Upper lobe of left lung (tissue), 6 donors: ENCODE data around the gene CCDC171. TPM values are rescaled to one million over a fixed set of nuclear protein-coding genes. Genes with fewer than 3 reads are reported as not detected.

Experiments
- ATAC-seq, 2 donors: fragments of 200-7000 bp; cut with Tn5 transposase; one replicate each; pipeline ENCODE4 v1.9.1; 2022; ENCODE audit warnings: mild to moderate bottlenecking in 2 of 2, moderate library complexity in 2 of 2; ENCODE audit not compliant: low FRiP score in 2 of 2
- DNase-seq, 2 donors: peaks; one replicate each; pipeline ENCODE4 v3.0.0-alpha.2; 2019 to 2020
- H3K27ac ChIP-seq, 4 donors: fragments of 200-600 bp; sonication (generic); one replicate each; pipeline ENCODE4 v1.5.1; 2016 to 2019
- H3K27me3 ChIP-seq, 4 donors: fragments of 200-600 bp; sonication (generic); one replicate each; pipeline ENCODE4 v1.5.1; 2017 to 2019
- H3K36me3 ChIP-seq, 4 donors: fragments of 200-600 bp; sonication (generic); one replicate each; pipeline ENCODE4 v1.5.1; 2016 to 2019
- H3K4me1 ChIP-seq, 4 donors: fragments of 200-600 bp; sonication (generic); one replicate each; pipeline ENCODE4 v1.5.1; 2018 to 2019
- H3K4me3 ChIP-seq, 4 donors: fragments of 200-600 bp; sonication (generic); one replicate each; pipeline ENCODE4 v1.5.1; 2017 to 2019; ENCODE audit warnings: mild to moderate bottlenecking in 2 of 4, moderate library complexity in 1 of 4
- H3K9me3 ChIP-seq, 4 donors: fragments of 200-600 bp; sonication (generic); one replicate each; pipeline ENCODE4 v1.5.1; 2018 to 2019
- CTCF ChIP-seq, 6 experiments: fragments of 450-650 bp in 4 of 6; fragments of 200-600 bp in 2 of 6; sonication (generic) in 2 of 6; IDR thresholded peaks; one replicate each; pipeline ENCODE4 v1.5.1; 2016 to 2019; ENCODE audit warnings: antibody characterized with exemption in 6 of 6
- EP300 ChIP-seq, 4 donors: sonication (generic); formaldehyde crosslinking; IDR thresholded peaks; one replicate each; pipeline ENCODE4 v1.5.1; 2017; ENCODE audit warnings: antibody characterized with exemption in 4 of 4, control low read depth in 2 of 4
- POLR2A ChIP-seq, 4 donors: fragments of 450-650 bp; IDR thresholded peaks; one replicate each; pipeline ENCODE4 v1.5.1; 2016 to 2017; ENCODE audit warnings: antibody characterized with exemption in 4 of 4, mild to moderate bottlenecking in 2 of 4
- POLR2AphosphoS5 ChIP-seq, 2 donors: sonication (generic); formaldehyde crosslinking; IDR thresholded peaks; one replicate each; pipeline ENCODE4 v1.5.1; 2017; ENCODE audit warnings: antibody characterized with exemption in 2 of 2
- WGBS, 2 donors: methylation state at CpG; one replicate each; pipeline ENCODE4 v1.1.5; 2017 to 2018; 5-methylcytosine and 5-hydroxymethylcytosine counted together
- total RNA-seq, 6 donors: library from RNA; depleted of rRNA in 4 of 6; stranded (reverse); fragments of >200 nt in 4 of 6; gene quantifications; one replicate each; pipeline versions ENCODE4 v1.1.0 to v1.2.1, GENCODE V29; 2016 to 2021
- donor health status: DM: no; HTN: no; CAD: no; lungs with moderate emphysema.
- donor health status: DM: no; HTN: yes; CAD: no; lungs with severe emphysema.

CCDC171 gene
- total RNA-seq, 6 donors from 2014 or later, result 2.4 to 16.8 (median 6.6) TPM

GRCh38 chr9:15834541-15834940 lies 281.7 kb downstream of the CCDC171 start:
- ATAC-seq, result no peak
- Histone ChIP-seq H3K4me1 (no peaks in the 10 kb centered on the region), H3K9me3 (no peaks in the 10 kb centered on the region), H3K4me3 (no peak overlapping the region), H3K27me3 (no peaks in the 10 kb centered on the region), H3K36me3 (no peaks in the 10 kb centered on the region), H3K27ac (no peak overlapping the region)
- no peak for DNase-seq
- TF ChIP-seq CTCF (IDR thresholded peaks at IDR 0.05) (no peak), EP300 (IDR thresholded peaks at IDR 0.05) (no peak), POLR2AphosphoS5 (IDR thresholded peaks at IDR 0.05) (no peak), POLR2A (IDR thresholded peaks at IDR 0.05) (no peak)
- 43 to 60% methylated on average over 2 of the region's 2 CpGs for WGBS, 2 donors

- no peak for DNase-seq
- ATAC-seq, result peak in 1 of 2 donors; percentile 76
- WGBS, 2 donors, result 0 to 1% methylated on average over 4 of the region's 4 CpGs
- H3K9me3 ChIP-seq, result no peaks in the 10 kb centered on the region
- H3K27ac ChIP-seq, result no peak overlapping the region
- no peaks in the 10 kb centered on the region for H3K4me1 ChIP-seq
- TF ChIP-seq CTCF (IDR thresholded peaks at IDR 0.05) (peak in 4 of 6 experiments; percentile 23 to 64 (median 51)), POLR2AphosphoS5 (IDR thresholded peaks at IDR 0.05) (no peak), POLR2A (IDR thresholded peaks at IDR 0.05) (no peak)
- H3K36me3 ChIP-seq, result no peaks in the 10 kb centered on the region
- no peak overlapping the region for H3K4me3 ChIP-seq
- no peaks in the 10 kb centered on the region for H3K27me3 ChIP-seq
These were observed 284.3 kb downstream of the CCDC171 start for GRCh38 chr9:15837079-15837679.

GRCh38 chr9:15842051-15842450 lies 289.2 kb downstream of the CCDC171 start:
- TF ChIP-seq EP300 (IDR thresholded peaks at IDR 0.05) (no peak), POLR2A (IDR thresholded peaks at IDR 0.05) (no peak), POLR2AphosphoS5 (IDR thresholded peaks at IDR 0.05) (no peak), CTCF (IDR thresholded peaks at IDR 0.05) (no peak)
- ATAC-seq, result no peak
- Histone ChIP-seq H3K27ac (no peak overlapping the region), H3K36me3 (no peaks in the 10 kb centered on the region), H3K27me3 (no peaks in the 10 kb centered on the region), H3K4me3 (no peak overlapping the region), H3K9me3 (no peaks in the 10 kb centered on the region), H3K4me1 (no peaks in the 10 kb centered on the region)
- DNase-seq, result no peak
- 79 to 88% methylated on average over 3 of the region's 3 CpGs for WGBS, 2 donors

GRCh38 chr9:15843316-15843715 lies 290.5 kb downstream of the CCDC171 start:
- Histone ChIP-seq H3K9me3 (no peaks in the 10 kb centered on the region), H3K27ac (no peak overlapping the region), H3K36me3 (no peaks in the 10 kb centered on the region), H3K27me3 (no peaks in the 10 kb centered on the region), H3K4me3 (no peak overlapping the region), H3K4me1 (no peaks in the 10 kb centered on the region)
- DNase-seq, result no peak
- TF ChIP-seq EP300 (IDR thresholded peaks at IDR 0.05) (no peak), POLR2A (IDR thresholded peaks at IDR 0.05) (no peak), CTCF (IDR thresholded peaks at IDR 0.05) (no peak), POLR2AphosphoS5 (IDR thresholded peaks at IDR 0.05) (no peak)
- no peak for ATAC-seq

- H3K4me1 ChIP-seq, result no peaks in the 10 kb centered on the region
- no peak overlapping the region for H3K27ac ChIP-seq
- H3K27me3 ChIP-seq, result no peaks in the 10 kb centered on the region
- no peak for TF ChIP-seq POLR2A (IDR thresholded peaks at IDR 0.05)
- TF ChIP-seq EP300 (IDR thresholded peaks at IDR 0.05), result no peak
- no peak for TF ChIP-seq POLR2AphosphoS5 (IDR thresholded peaks at IDR 0.05)
- TF ChIP-seq CTCF (IDR thresholded peaks at IDR 0.05), result no peak
- ATAC-seq (no peak), DNase-seq (no peak)
- H3K4me3 ChIP-seq, result no peak overlapping the region
- H3K9me3 ChIP-seq, result no peaks in the 10 kb centered on the region
- WGBS, 2 donors, result 100% methylated on average over 2 of the region's 2 CpGs
- no peaks in the 10 kb centered on the region for H3K36me3 ChIP-seq
These were observed 291.1 kb downstream of the CCDC171 start for GRCh38 chr9:15843931-15844330.
